BLaER1 (cell line): ENCODE measurements around the gene POLR3E.

Experiments
- H3K27ac ChIP-seq: shearing (Covaris generic); formaldehyde crosslinking; 2 replicates; pipeline ENCODE4 v1.8.1; 2022
- H3K27me3 ChIP-seq: shearing (Covaris generic); formaldehyde crosslinking; 2 replicates; pipeline ENCODE4 v1.8.1; 2022
- H3K36me3 ChIP-seq: shearing (Covaris generic); formaldehyde crosslinking; 2 replicates; pipeline ENCODE4 v1.8.1; 2022
- H3K4me1 ChIP-seq: shearing (Covaris generic); formaldehyde crosslinking; 2 replicates; pipeline ENCODE4 v1.8.1; 2022
- H3K4me2 ChIP-seq: shearing (Covaris generic); formaldehyde crosslinking; 2 replicates; pipeline ENCODE4 v1.8.1; 2022
- H3K4me3 ChIP-seq: shearing (Covaris generic); formaldehyde crosslinking; 2 replicates; pipeline ENCODE4 v1.8.1; 2022
- H3K9ac ChIP-seq: shearing (Covaris generic); formaldehyde crosslinking; 2 replicates; pipeline ENCODE4 v1.8.1; 2022
- H3K9me3 ChIP-seq: shearing (Covaris generic); formaldehyde crosslinking; 2 replicates; pipeline ENCODE4 v1.8.1; 2022
- H4K20me1 ChIP-seq: shearing (Covaris generic); formaldehyde crosslinking; 2 replicates; pipeline ENCODE4 v1.8.1; 2022
- Cebpa-rat ChIP-seq: shearing (Covaris generic); IDR thresholded peaks from 2 replicates; pipeline ENCODE4 v1.8.1; 2022

The POLR3E gene

DNA sequence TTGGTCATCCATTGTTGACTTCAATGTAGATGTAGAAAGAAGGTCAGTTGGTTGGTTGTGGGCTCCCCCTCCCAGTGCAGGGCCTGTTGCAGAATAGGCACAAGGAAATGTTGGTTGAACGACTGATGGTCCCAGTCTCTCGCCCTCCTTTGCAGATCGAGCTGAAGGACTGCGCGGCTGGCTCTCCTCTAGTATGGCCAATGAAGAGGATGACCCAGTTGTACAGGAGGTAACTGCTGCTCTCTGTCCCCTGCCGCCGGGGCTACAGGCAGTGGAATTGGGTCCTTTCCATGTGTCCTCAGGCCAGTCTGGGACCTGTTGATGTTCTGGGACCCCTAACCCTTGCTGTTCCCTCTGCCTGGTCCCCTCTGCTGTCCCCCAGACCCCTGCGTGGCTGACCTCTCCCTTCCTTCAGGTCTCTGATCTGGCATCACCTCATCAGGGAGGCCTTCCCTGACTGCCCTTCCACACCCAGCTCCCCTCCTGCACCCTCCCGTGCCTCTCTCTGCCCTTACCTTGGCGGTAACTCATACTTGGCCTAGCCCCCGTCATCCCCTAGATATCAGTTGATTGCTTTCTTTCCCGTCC lies 5.7 kb downstream of the POLR3E start:
- Histone ChIP-seq H3K9me3 (no peaks in the 10 kb centered on the region), H3K9ac (no peak overlapping the region), H3K4me3 (no peak overlapping the region), H4K20me1 (peaks cover 100% of the 10 kb centered on the region), H3K36me3 (peaks cover 79% of the 10 kb centered on the region), H3K27me3 (no peaks in the 10 kb centered on the region), H3K4me2 (no peak overlapping the region), H3K27ac (no peak overlapping the region), H3K4me1 (peaks cover 34% of the 10 kb centered on the region)
- TF ChIP-seq Cebpa-rat = no peak

DNA sequence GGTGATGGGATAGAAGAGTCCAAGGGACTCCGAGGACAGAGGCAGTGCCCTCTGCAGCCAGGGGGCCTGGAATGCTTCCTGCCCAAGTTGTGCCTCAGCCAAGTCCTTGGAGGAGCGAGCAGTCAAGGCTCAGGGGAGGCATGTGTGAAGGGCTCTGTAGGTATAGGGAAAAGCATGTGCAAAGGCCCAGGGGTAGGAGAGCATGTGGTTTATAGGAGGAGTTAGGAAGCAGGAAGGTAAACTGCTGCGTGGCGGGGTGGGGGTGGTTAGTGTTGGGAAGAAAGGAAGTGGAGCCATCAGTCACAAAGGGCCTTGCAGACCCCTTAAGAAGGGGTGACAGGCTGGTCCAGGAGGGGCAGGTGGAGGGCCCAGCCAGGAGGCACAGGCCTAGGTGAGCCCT lies 7.2 kb downstream of the POLR3E start:
- H3K4me3 ChIP-seq = no peak overlapping the region
- peaks cover 93% of the 10 kb centered on the region for H3K36me3 ChIP-seq
- TF ChIP-seq Cebpa-rat = no peak
- no peak overlapping the region for H3K9ac ChIP-seq
- peaks cover 100% of the 10 kb centered on the region for H4K20me1 ChIP-seq
- H3K4me1 ChIP-seq = peaks cover 22% of the 10 kb centered on the region
- H3K27me3 ChIP-seq = no peaks in the 10 kb centered on the region
- H3K9me3 ChIP-seq = no peaks in the 10 kb centered on the region
- H3K27ac ChIP-seq = no peak overlapping the region
- H3K4me2 ChIP-seq = no peak overlapping the region

- peaks cover 100% of the 10 kb centered on the region for H3K36me3 ChIP-seq
- no peaks in the 10 kb centered on the region for H3K9me3 ChIP-seq
- H3K27ac ChIP-seq = no peak overlapping the region
- no peaks in the 10 kb centered on the region for H3K27me3 ChIP-seq
- peaks cover 5% of the 10 kb centered on the region; the same call in 1 of the 2 replicates for H3K4me1 ChIP-seq
- peaks cover 83% of the 10 kb centered on the region for H4K20me1 ChIP-seq
- no peak for TF ChIP-seq Cebpa-rat
- no peak overlapping the region for H3K9ac ChIP-seq
- H3K4me2 ChIP-seq = no peak overlapping the region
- no peak overlapping the region for H3K4me3 ChIP-seq
Observed at GRCh38 chr16:22306788-22307187, 9.6 kb downstream of the POLR3E start.

DNA sequence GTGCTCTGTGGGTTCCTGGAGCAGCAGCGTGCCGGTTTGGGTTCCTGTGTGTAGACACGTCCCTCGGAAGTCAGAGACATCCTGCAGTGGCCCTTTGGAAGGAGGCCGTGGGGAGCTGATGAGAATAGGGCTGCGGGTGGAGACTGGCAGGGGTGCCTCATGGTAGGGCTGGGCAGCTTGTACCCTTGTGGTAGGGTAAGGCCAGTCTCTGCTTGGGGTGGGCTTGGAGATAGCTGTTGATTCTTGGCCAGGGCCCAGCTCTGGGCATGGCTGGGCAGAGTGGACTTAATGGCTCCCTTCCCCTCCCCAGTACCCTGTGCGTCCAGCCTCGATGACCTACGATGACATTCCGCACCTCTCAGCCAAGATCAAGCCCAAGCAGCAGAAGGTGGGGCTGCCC lies 10.6 kb downstream of the POLR3E start:
- no peaks in the 10 kb centered on the region for H3K4me1 ChIP-seq
- H3K4me2 ChIP-seq = no peak overlapping the region
- H3K36me3 ChIP-seq = peaks cover 100% of the 10 kb centered on the region
- no peak overlapping the region for H3K9ac ChIP-seq
- peaks cover 72% of the 10 kb centered on the region for H4K20me1 ChIP-seq
- no peak overlapping the region for H3K27ac ChIP-seq
- H3K9me3 ChIP-seq = no peaks in the 10 kb centered on the region
- TF ChIP-seq Cebpa-rat = no peak
- H3K27me3 ChIP-seq = no peaks in the 10 kb centered on the region
- no peak overlapping the region for H3K4me3 ChIP-seq

DNA sequence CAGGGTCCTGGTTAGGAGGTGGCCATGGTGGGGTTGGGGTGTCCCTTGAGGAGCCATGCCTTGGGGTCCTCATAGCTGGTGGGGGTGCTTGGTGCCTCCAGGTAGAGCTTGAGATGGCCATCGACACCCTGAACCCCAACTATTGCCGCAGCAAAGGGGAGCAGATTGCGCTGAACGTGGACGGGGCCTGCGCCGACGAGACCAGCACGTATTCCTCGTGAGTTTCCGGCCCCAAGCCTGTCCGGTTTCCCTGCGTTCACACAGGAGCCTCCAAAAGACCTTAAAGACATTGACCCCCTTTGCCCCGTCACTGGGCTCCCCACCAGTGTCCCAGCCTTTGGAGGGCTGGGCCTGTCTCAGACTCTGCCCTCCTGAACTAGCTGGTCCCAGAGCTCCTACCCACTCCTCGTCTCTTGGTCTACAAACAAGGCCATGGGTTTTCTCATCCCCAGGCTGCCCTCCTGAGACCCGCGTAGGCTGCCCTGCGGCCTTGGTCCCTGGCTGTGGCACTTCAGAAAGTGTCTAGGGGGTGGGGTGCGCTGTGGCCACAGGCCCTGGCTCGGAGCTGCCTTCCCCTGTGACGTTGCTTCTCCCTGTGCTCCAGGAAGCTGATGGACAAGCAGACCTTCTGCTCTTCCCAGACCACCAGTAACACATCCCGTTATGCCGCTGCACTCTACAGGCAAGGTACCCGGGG lies 11.8 kb downstream of the POLR3E start:
- H3K36me3 ChIP-seq = peaks cover 100% of the 10 kb centered on the region
- no peak overlapping the region for H3K4me2 ChIP-seq
- H4K20me1 ChIP-seq = peaks cover 72% of the 10 kb centered on the region
- H3K27ac ChIP-seq = no peak overlapping the region
- no peaks in the 10 kb centered on the region for H3K27me3 ChIP-seq
- no peak overlapping the region for H3K9ac ChIP-seq
- no peaks in the 10 kb centered on the region for H3K4me1 ChIP-seq
- no peak overlapping the region for H3K4me3 ChIP-seq
- TF ChIP-seq Cebpa-rat = no peak
- H3K9me3 ChIP-seq = no peaks in the 10 kb centered on the region

GRCh38 chr16:22311520-22311919 lies 14.3 kb downstream of the POLR3E start:
- Histone ChIP-seq H3K4me1 (no peaks in the 10 kb centered on the region), H3K27ac (no peak overlapping the region), H3K36me3 (peaks cover 100% of the 10 kb centered on the region), H3K4me2 (no peak overlapping the region), H3K4me3 (no peak overlapping the region), H3K9ac (no peak overlapping the region), H4K20me1 (peaks cover 69% of the 10 kb centered on the region), H3K27me3 (no peaks in the 10 kb centered on the region), H3K9me3 (no peaks in the 10 kb centered on the region)
- TF ChIP-seq Cebpa-rat = no peak

DNA sequence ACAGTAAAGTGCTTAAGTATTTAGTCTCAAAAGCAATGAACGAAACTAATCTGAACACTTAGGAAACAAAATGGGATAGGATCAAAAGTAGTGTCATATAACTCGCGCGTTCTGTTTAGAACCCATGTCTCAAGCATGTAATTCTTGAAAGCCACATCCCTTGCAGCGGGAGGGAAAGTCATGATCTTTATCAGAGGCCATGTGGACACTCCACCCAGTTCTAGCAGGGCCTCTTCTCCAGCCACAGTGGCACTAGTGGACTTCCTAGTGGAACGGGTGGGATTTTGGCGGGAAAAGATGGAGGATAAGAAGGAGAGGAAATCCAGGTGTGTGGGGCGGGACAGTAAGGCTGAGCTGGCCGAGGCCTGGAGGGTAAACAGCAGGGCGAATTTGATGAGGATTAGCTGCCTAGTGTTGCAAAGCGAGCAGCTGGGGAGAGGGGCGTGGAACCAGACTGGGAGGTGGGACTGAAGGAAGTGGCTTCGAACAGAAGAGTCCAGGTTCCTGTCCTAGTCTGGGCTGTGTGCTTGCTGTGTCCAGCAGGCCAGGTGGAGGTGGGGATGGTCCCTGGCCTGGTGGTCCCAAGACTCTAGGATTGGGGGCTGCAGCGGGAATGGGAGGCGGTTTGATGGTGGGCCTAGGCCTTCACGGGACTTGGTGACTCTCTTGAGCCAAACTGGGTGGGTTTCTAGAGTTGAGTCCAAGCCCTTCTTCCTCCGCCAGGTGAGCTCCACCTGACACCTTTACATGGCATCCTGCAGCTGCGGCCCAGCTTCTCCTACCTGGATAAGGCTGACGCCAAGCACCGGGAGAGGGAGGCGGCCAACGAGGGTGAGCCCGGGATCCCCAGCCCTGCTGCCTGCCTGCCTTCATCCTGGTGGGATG lies 15.9 kb downstream of the POLR3E start:
- Histone ChIP-seq H4K20me1 (peaks cover 64% of the 10 kb centered on the region), H3K27ac (no peak overlapping the region), H3K9me3 (no peaks in the 10 kb centered on the region), H3K4me1 (no peaks in the 10 kb centered on the region), H3K4me2 (no peak overlapping the region), H3K27me3 (no peaks in the 10 kb centered on the region), H3K9ac (no peak overlapping the region), H3K36me3 (peaks cover 100% of the 10 kb centered on the region), H3K4me3 (no peak overlapping the region)
- no peak for TF ChIP-seq Cebpa-rat

GRCh38 chr16:22313876-22314470 lies 16.8 kb downstream of the POLR3E start:
- Histone ChIP-seq H3K36me3 (peaks cover 100% of the 10 kb centered on the region), H3K27ac (no peak overlapping the region)

DNA sequence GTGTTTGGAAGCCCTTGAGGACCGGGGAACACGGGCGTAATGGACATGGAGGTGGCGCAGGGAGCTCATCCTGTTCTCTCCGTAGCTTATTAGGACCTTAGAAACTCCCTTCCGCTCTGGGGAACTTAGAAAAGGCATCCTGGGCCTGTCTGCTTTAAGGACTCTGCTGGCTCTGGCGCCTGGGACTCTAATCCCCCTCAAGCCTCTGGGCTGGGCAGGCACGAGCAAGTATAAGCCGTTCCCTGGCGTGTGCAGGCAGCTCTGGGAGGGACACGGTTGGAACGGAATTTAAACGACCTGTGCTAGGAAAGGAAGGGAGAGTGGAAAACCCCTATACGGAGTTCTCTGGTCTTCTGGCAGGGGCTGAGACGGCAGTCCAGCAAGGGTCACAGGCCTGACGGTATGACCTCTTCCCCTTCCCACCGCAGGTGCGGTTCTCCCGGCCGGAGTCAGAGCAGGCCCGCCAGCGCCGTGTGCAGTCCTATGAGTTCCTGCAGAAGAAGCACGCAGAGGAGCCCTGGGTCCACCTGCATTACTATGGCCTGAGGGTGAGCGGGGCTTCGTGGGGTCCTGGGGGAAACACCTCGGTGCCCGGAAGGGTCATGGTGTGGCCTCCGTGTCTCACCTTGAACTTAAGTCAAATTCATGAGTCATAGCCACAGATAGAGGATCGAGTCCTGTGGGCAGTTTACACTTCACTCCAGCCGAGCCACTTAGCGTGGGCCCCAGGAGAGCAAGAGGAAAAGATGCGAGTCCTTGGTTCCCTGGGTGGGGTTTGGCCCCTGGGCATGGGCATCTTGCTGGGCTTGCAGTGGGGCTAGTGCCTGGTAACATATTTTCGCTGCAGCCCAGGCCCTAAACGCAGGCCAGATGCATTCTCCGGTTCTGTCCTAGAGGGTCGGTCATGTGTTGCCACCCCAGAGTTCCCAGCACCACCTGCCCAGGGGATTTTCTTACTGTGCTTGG lies 17.7 kb downstream of the POLR3E start:
- H3K4me1 ChIP-seq = no peaks in the 10 kb centered on the region

More at GRCh38 chr16:22313876-22314470, 16.8 kb downstream of the POLR3E start:
- Histone ChIP-seq H3K4me3 (no peak overlapping the region), H3K4me1 (no peaks in the 10 kb centered on the region), H4K20me1 (peaks cover 63% of the 10 kb centered on the region), H3K9me3 (no peaks in the 10 kb centered on the region), H3K4me2 (no peak overlapping the region), H3K9ac (no peak overlapping the region), H3K27me3 (no peaks in the 10 kb centered on the region)
- no peak for TF ChIP-seq Cebpa-rat

More for the DNA sequence above, 17.7 kb downstream of the POLR3E start:
- no peak overlapping the region for H3K4me3 ChIP-seq
- no peaks in the 10 kb centered on the region for H3K9me3 ChIP-seq
- H3K27ac ChIP-seq = no peak overlapping the region
- no peak overlapping the region for H3K4me2 ChIP-seq
- H3K27me3 ChIP-seq = no peaks in the 10 kb centered on the region
- TF ChIP-seq Cebpa-rat = no peak
- H3K36me3 ChIP-seq = peaks cover 100% of the 10 kb centered on the region
- H4K20me1 ChIP-seq = peaks cover 56% of the 10 kb centered on the region
- no peak overlapping the region for H3K9ac ChIP-seq
